Dedifferentiated amniotic fluid mesenchymal stem cell (primary cell): ENCODE data around the gene GPR15LG.

ENCODE experiments used
- DNase-seq: peaks from one replicate; pipeline ENCODE4 v3.0.0-alpha.2; 2016; ENCODE audit errors: extremely low spot score

GPR15LG gene

DNA sequence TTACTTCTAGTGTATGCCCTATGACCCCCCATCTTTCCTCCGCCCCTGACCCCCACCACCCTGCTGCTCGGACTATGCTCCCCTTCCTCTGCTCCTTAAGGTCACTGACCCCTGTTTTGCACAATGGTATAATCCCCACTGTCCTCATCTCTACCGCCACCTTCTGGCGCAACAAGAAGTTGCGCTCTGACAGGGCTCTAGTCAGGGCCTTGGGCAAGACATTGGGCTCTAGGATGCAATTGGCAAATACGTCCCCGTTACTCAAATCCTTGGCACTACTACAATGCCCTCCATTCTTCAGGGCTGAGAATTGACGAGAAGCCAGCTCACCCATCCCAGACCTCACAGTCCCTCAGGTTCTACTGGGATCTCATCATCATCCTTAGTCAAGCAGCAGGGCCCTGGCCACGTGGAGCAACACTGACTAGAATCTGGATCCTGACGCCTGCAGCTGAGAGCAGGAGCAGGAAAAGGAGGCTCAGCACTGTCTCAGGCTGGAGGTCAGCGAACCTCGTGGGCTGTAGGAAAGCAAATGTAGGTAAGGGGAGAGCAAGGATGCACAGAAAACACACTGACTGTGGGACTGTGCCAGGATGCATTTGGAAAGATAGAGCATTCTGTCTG, 41.1 kb downstream of the GPR15LG start:
- no peak for DNase-seq

DNA sequence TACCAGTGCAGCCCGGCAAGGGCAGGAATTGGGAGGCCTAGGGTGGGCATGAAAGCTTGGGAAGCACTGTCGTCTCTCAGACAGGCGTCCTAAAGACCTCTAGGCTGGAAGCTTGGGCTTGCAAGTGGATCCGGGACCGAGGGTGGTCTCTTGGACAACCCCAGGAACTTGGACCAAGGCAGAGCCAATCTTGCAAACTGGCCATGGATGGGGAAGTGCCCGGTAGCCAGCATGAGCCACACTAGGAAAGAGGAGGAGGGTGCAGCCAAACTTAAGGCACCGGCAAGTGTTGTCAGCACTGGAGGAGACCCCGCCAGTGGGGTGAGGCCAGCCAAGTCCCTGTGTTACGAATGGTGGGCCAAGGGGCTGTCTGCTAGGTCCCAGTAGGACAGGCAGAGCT, 43.2 kb downstream of the GPR15LG start:
- no peak for DNase-seq

DNA sequence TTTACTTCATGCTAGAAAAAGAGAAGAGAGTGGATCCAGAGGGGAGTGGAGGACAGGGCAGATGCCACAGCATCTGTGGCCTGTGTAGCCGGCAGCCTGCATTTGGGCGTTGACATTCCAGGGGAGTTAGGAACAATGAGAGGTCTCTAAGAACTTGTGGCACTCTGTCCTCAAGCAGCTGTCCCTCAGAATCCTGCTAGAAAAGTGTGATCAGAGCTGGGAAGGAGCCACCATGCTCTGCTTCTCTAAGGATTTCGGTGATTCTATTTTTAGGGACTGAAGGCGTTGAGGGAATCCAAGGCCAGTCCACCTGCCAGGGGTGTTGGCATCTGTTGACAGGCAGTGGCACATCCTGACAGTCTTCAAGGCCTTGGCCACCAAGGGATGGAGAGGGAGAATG, 44.1 kb downstream of the GPR15LG start:
- no peak for DNase-seq

DNA sequence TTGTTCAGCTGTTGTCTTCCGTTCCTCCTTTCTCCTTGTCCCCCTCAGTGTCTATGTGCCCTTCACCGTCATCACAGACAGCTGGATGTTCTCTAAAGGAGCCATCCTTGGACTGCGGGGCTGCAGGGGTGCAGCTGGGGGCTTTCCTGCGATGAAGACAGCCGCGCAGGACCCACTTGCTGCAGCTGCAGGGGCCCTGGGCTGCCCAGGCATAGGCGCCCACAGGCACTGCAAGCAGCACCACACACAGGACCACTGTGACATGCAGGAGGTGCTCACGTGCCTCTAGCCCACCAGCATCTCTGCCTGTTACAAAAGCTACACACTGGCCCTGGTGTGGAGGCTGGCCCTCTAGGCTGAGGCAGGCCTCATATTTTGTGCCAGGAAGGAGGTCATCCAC, 48.3 kb downstream of the GPR15LG start:
- DNase-seq = no peak

DNA sequence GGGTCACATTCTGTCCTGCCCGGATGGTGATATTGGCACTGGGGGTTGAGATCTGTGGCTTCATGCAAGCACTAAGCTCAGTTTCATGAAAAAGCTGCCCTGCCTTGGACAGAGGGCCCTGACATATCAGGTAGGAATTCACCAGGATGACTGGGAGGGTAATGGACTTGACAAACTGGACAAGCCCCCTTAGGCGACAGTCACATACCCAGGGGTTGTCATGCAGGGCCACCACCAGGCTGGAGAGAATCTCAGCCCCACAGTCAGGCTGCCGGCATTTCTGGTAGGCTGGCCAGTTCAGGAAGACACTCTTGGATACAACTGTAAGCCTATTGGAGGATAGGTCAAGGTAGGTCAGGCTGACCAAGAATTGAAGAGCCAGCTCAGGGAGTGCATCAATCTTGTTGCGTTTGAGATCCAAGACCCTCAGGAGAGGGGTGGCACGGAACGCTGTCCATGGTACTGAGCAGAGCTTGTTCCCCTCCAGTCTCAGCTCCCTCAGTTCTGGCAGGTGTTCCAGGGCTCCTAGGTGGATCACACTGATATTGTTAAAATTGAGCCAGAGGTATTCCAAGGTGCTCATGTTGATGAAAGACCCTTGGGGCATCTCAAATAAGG, 50.9 kb downstream of the GPR15LG start:
- DNase-seq = no peak

DNA sequence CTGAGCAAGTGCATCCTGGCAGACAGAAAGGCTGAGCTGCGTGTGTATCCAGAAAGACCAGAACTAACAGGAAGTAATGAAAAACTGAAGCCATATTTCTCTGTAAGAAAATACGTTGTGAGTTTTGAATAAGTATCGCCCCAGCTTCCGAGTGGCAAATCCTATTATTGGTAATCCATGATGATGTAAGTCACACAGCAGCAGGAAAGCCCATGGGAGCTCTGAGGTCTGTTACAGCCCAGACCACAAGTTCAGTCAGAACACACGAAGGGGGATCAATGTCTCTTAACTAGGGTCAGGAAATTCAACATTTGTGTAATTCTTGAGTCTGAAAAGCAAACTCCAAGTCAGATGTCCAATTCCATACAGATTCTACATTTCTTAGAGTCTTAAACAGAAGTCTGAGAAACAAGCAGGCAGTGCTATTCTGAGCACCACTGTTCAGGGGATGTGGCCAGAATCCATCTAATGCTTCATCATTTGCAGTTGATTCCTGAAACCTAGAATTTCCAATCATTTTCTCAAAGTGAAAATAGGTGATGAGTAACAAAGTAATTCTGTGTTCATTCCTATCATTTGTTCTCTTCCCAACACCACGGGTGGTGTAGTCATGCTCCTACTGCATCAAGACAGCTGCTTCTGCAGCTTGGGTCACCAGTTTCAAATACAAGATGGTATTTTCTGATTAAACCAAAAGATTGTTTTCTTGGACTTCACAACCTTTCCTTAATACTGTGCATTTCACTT, 52.0 kb downstream of the GPR15LG start, which contains the start of gene LRIT2:
Gene LRIT2, minus strand, starts transcription at position 118 of the 747 bp plus-strand sequence. Its CDS starts 24 bp downstream, at position 94.
- no peak for DNase-seq

DNA sequence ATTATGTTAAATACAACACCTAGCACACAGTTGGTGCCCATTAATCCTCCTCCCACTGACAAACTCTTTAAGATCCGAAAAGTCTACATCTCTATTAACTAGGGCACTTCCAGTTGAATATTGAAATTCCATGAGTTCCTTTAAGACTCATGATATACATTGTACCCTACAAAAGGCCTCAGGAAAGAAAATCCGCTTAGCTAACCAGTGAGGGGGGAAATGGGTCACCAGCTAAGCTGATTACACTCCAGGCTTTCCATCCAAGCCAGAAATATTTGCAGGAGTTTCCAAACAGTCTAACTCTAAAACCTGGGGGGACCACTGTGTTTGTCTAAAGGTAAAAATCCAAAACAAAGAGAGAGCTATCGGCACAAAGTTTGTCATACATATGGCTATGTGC, 53.0 kb downstream of the GPR15LG start:
- no peak for DNase-seq

DNA sequence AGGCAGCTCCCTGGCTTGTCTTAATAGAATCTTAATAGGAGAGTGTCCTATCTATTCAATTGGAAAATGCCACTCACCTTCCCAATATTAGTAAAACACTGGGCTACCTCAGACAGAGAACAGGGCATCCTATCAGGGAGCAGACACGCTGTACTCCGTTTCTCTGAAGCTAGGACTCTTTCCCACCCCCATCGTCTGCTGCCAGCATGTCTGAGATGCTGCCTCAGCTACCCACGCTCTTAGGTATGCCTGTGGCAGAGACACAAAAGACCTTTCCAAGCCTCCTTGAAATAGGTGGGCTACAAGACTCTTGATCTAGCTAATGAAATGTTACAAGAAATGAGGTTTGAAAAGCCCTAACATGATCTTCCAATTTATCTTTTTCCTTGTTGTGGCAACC, 54.2 kb downstream of the GPR15LG start:
- no peak for DNase-seq

DNA sequence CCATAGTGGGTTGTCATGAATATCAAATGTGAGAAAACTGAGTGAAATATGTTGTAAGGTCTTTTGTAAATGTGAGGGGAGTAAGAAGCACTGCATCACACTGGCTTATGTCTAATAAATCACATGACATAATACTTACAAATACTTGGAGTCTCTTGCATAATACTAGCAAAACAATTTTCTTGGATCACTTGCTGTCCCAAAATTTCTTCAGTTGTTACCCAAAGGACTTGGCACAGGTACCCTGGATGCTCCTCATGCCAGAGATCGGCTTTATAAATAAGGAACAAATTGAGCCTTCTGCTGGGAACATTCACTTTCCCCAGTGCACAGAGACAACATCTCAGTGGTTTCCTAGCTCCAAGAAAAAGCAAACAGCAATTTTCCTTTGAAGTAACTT, 56.8 kb downstream of the GPR15LG start:
- no peak for DNase-seq

DNA sequence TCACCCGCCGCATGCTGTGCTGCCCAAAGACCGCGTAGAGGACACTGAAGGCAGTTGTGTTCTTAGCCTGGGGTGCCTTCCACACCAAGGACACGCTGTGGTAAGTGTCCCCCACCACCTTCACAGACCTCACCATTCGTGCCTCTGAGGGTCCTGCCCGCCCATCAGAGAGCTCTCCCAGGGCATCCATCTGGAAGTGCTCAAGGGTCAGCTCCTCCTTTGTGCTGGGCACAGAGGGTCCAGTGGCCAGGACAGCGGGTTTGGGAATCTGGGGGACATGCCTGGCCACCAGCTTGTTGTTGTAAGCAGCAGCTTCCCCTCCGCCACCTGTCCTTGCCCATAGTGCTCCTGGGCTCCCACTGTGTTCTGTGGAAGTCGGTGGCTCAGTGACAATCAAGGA, 58.8 kb downstream of the GPR15LG start:
- no peak for DNase-seq

DNA sequence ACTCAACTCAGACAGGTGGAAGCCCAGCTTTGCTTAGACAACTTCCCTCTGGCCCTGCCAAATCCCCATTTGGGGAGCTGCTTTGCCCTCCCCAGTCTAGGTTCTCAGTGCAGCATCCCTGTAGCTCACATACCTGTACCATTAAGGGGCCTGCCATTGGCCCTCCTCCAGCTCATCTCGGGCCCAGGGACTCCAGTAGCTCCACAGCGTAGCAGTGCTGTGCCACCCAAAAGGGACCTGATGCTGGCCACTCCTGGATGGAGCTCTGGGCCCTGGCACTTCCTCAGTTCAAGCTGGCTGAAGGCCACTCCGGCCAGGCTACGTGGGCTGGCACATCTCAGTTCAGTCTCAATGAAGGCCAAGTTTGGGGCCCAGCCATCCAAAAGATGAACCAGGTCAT, 60.3 kb downstream of the GPR15LG start:
- no peak for DNase-seq

DNA sequence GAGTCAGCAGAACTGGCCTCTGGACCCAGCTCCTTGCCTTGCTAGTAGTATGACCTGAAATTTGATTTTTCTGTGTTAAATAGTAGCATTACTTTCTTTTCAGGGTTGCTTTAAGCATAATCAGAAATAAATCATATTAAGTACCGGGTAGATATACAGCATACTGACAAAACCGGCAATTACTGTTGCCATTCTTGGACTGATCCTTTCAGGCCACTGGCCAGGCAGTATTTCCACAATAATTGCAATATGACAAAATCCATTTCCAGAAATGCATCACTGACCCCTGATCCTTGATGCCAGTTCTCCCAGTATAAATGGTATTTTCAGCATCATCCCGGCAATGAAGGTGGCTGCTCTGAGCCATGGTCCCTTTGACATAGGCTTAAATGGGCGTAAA, 60.9 kb downstream of the GPR15LG start:
- DNase-seq = no peak
